Naive thymus-derived CD4-positive, alpha-beta T cell (primary cell): Measurements from ENCODE around the gene THOC3. TPM values are rescaled to one million over a fixed set of nuclear protein-coding genes. Genes with fewer than 3 reads are reported as not detected.
"Not testable (repeated sequence)": the region's sequence is repeated elsewhere in the genome, so short reads cannot be mapped to it uniquely, and the experiment has no call there.

Experiments
- ATAC-seq: fragments of 150-1000 bp; cut with Tn5 transposase; 2 replicates; pipeline ENCODE4 v1.10.0; 2021; ENCODE audit warnings: mild to moderate bottlenecking, moderate library complexity
- CTCF ChIA-PET: fragments of 350-600 bp; sonication (Branson Sonifier 250); formaldehyde crosslinking; loops from one replicate; lab custom pipeline; 2021; ENCODE audit warnings: antibody characterized with exemption; lab: Charles Lee
- POLR2A ChIA-PET: fragments of 350-600 bp; sonication (Branson Sonifier 250); formaldehyde crosslinking; loops from one replicate; lab custom pipeline; 2021; ENCODE audit warnings: antibody characterized with exemption, inconsistent platforms; lab: Charles Lee
- DNase-seq, 9 donors: peaks; one replicate each; pipeline versions ENCODE4 v3.0.0 to v3.0.0-alpha.2; 2020 to 2022; ENCODE audit warnings: mixed read lengths in 1 of 9
- H3K27ac ChIP-seq: one replicate; pipeline ENCODE4 v1.7.0; 2013; ENCODE audit warnings: mild to moderate bottlenecking, low read depth, low read length, moderate library complexity
- H3K27me3 ChIP-seq, 2 donors: one replicate each; pipeline ENCODE4 v1.7.0; 2013; ENCODE audit warnings: low read length in 2 of 2, mild to moderate bottlenecking in 2 of 2, moderate library complexity in 2 of 2; ENCODE audit not compliant: control insufficient read depth in 2 of 2, insufficient read depth in 2 of 2
- H3K36me3 ChIP-seq, 3 experiments: 1 replicate in 2 of 3; 2 replicates in 1 of 3; pipeline ENCODE4 v1.7.0; 2013; ENCODE audit warnings: low read length in 3 of 3, mild to moderate bottlenecking in 3 of 3, moderate library complexity in 1 of 3; ENCODE audit not compliant: insufficient read depth in 3 of 3, control insufficient read depth in 2 of 3
- H3K4me1 ChIP-seq, 2 donors: one replicate each; pipeline ENCODE4 v1.7.0; 2013; ENCODE audit warnings: low read length in 2 of 2, mild to moderate bottlenecking in 2 of 2, moderate library complexity in 1 of 2; ENCODE audit not compliant: control insufficient read depth in 2 of 2, insufficient read depth in 2 of 2
- H3K4me3 ChIP-seq: 2 replicates; pipeline ENCODE4 v1.7.0; 2013; ENCODE audit warnings: mild to moderate bottlenecking, low read length
- H3K9me3 ChIP-seq, 3 experiments: 1 replicate in 2 of 3; 2 replicates in 1 of 3; pipeline ENCODE4 v1.7.0; 2013; ENCODE audit warnings: low read length in 3 of 3; ENCODE audit not compliant: control insufficient read depth in 2 of 3
- H3K27ac Mint-ChIP-seq, 9 donors: one replicate each; pipeline ENCODE4 v1.8.0; 2020 to 2022; ENCODE audit warnings: mixed read lengths in 9 of 9, mild to moderate bottlenecking in 8 of 9, moderate library complexity in 5 of 9, inconsistent platforms in 2 of 9
- H3K27me3 Mint-ChIP-seq, 5 donors: one replicate each; pipeline ENCODE4 v1.8.0; 2021 to 2022; ENCODE audit warnings: mixed read lengths in 5 of 5, mild to moderate bottlenecking in 1 of 5
- H3K36me3 Mint-ChIP-seq, 5 donors: one replicate each; pipeline ENCODE4 v1.8.0; 2020 to 2022; ENCODE audit warnings: mixed read lengths in 5 of 5, mild to moderate bottlenecking in 3 of 5, inconsistent platforms in 1 of 5
- H3K4me1 Mint-ChIP-seq, 7 donors: one replicate each; pipeline ENCODE4 v1.8.0; 2020 to 2022; ENCODE audit warnings: mixed read lengths in 7 of 7, mild to moderate bottlenecking in 3 of 7, inconsistent platforms in 1 of 7
- H3K4me3 Mint-ChIP-seq, 10 donors: one replicate each; pipeline ENCODE4 v1.8.0; 2020 to 2022; ENCODE audit warnings: mild to moderate bottlenecking in 10 of 10, mixed read lengths in 10 of 10, moderate library complexity in 6 of 10, inconsistent platforms in 2 of 10
- H3K9me3 Mint-ChIP-seq, 11 donors: one replicate each; pipeline ENCODE4 v1.8.0; 2020 to 2022; ENCODE audit warnings: mixed read lengths in 11 of 11, mild to moderate bottlenecking in 4 of 11, inconsistent platforms in 1 of 11, moderate library complexity in 1 of 11
- intact Hi-C, 2 donors: fragments of 100-400 bp; cut with micrococcal nuclease; formaldehyde crosslinking; loops; one replicate each; pipeline ENCODE4 v1.15.1; 2023
- polyA plus RNA-seq, 2 donors: library from polyadenylated mRNA; unstranded; fragments of 300-500 nt; fragmentation: Illumina TruSeq; gene quantifications; one replicate each; pipeline ENCODE4 v1.2.3, GENCODE V29; 2021
- total RNA-seq, 6 experiments: library from RNA in 5 of 6; stranded (reverse) in 5 of 6; gene quantifications; 1 replicate in 5 of 6; 2 replicates in 1 of 6; pipeline ENCODE4 v1.2.3 and lab custom pipeline; 2021 to 2026

THOC3 gene
- total and polyA plus RNA-seq, 7 experiments from 2014 or later = 71.2 to 161 (median 92.9) TPM

GRCh38 chr5:176006819-176007218 is 38.7 kb upstream of the THOC3 start:
- H3K9me3 Mint-ChIP-seq, intact Hi-C loops, ATAC-seq, CTCF ChIA-PET, H3K27me3 ChIP-seq, DNase-seq, POLR2A ChIA-PET, H3K27ac ChIP-seq, H3K36me3 ChIP-seq, H3K4me1 ChIP-seq, H3K27me3 Mint-ChIP-seq, H3K9me3 ChIP-seq, H3K4me3 ChIP-seq: not testable (repeated sequence)
- H3K4me1 Mint-ChIP-seq = peaks cover 10 to 31% (median 25%) of the 10 kb centered on the region in 7 donors
- peak overlapping the region in 9 of 10 donors; percentile 43 to 85 (median 70) for H3K4me3 Mint-ChIP-seq
- H3K27ac Mint-ChIP-seq = peak overlapping the region in 8 of 9 donors; percentile 38 to 96 (median 80)
- H3K36me3 Mint-ChIP-seq = peaks cover 5 to 16% (median 10%) of the 10 kb centered on the region in 5 donors

GRCh38 chr5:175997979-175998378 is 29.9 kb upstream of the THOC3 start:
- intact Hi-C loops, H3K27me3 ChIP-seq, H3K36me3 Mint-ChIP-seq, H3K27ac ChIP-seq, DNase-seq, H3K4me3 Mint-ChIP-seq, H3K9me3 ChIP-seq, CTCF ChIA-PET, ATAC-seq, H3K4me1 ChIP-seq, H3K27ac Mint-ChIP-seq, POLR2A ChIA-PET, H3K27me3 Mint-ChIP-seq, H3K4me3 ChIP-seq, H3K9me3 Mint-ChIP-seq, H3K36me3 ChIP-seq: not testable (repeated sequence)
- H3K4me1 Mint-ChIP-seq = peaks cover 2 to 11% (median 7%) of the 10 kb centered on the region in 7 donors

GRCh38 chr5:175997495-175997894 is 29.4 kb upstream of the THOC3 start:
- H3K4me3 Mint-ChIP-seq, H3K4me1 ChIP-seq, H3K4me1 Mint-ChIP-seq, H3K27me3 Mint-ChIP-seq, DNase-seq, H3K27ac Mint-ChIP-seq, ATAC-seq, H3K9me3 ChIP-seq, POLR2A ChIA-PET, H3K27me3 ChIP-seq, H3K36me3 ChIP-seq, H3K27ac ChIP-seq, CTCF ChIA-PET, H3K9me3 Mint-ChIP-seq, intact Hi-C loops, H3K36me3 Mint-ChIP-seq, H3K4me3 ChIP-seq: not testable (repeated sequence)

GRCh38 chr5:175996791-175997190 is 28.7 kb upstream of the THOC3 start:
- intact Hi-C loops, H3K27me3 ChIP-seq, H3K27me3 Mint-ChIP-seq, DNase-seq, ATAC-seq, H3K36me3 Mint-ChIP-seq, CTCF ChIA-PET, H3K4me1 ChIP-seq, H3K4me3 ChIP-seq, H3K27ac Mint-ChIP-seq, H3K4me1 Mint-ChIP-seq, H3K4me3 Mint-ChIP-seq, H3K9me3 Mint-ChIP-seq, H3K36me3 ChIP-seq, POLR2A ChIA-PET, H3K9me3 ChIP-seq, H3K27ac ChIP-seq: not testable (repeated sequence)

- H3K27me3 Mint-ChIP-seq, H3K27me3 ChIP-seq, DNase-seq, H3K36me3 ChIP-seq, H3K27ac ChIP-seq, H3K9me3 Mint-ChIP-seq, H3K4me1 Mint-ChIP-seq, H3K36me3 Mint-ChIP-seq, intact Hi-C loops, H3K4me3 ChIP-seq, H3K4me3 Mint-ChIP-seq, H3K9me3 ChIP-seq, H3K27ac Mint-ChIP-seq, POLR2A ChIA-PET, CTCF ChIA-PET, ATAC-seq, H3K4me1 ChIP-seq: not testable (repeated sequence)
Measured at GRCh38 chr5:175995506-175995905, 27.4 kb upstream of the THOC3 start.

- H3K36me3 Mint-ChIP-seq, H3K9me3 ChIP-seq, DNase-seq, intact Hi-C loops, H3K4me1 ChIP-seq, H3K36me3 ChIP-seq, H3K9me3 Mint-ChIP-seq, POLR2A ChIA-PET, H3K27me3 ChIP-seq, H3K27ac ChIP-seq, H3K27me3 Mint-ChIP-seq, H3K4me3 ChIP-seq, ATAC-seq, CTCF ChIA-PET, H3K27ac Mint-ChIP-seq, H3K4me3 Mint-ChIP-seq: not testable (repeated sequence)
- peaks cover 3 to 14% (median 5%) of the 10 kb centered on the region in 7 donors for H3K4me1 Mint-ChIP-seq
Measured at GRCh38 chr5:175979371-175979995, 11.4 kb upstream of the THOC3 start.

- POLR2A ChIA-PET, H3K9me3 ChIP-seq, H3K9me3 Mint-ChIP-seq, H3K36me3 Mint-ChIP-seq, intact Hi-C loops, H3K27me3 ChIP-seq, DNase-seq, H3K36me3 ChIP-seq, H3K27me3 Mint-ChIP-seq, H3K4me1 ChIP-seq, CTCF ChIA-PET, H3K27ac ChIP-seq: not testable (repeated sequence)
- Mint-ChIP-seq H3K4me3 (peak overlapping the region in 6 of 10 donors; percentile 26 to 92 (median 87)), H3K4me1 (peaks cover 0 to 11% (median 6%) of the 10 kb centered on the region in 7 donors), H3K27ac (peak overlapping the region in 2 of 9 donors; percentile 31 to 56)
- ATAC-seq = peak; percentile 21
- peak overlapping the region; percentile 64 for H3K4me3 ChIP-seq
Measured at GRCh38 chr5:175968381-175968780, 266 bp upstream of the THOC3 start.
